Measurements from ENCODE around the gene NDUFB7. TPM values are rescaled to one million over a fixed set of nuclear protein-coding genes. Genes with fewer than 3 reads are reported as not detected.
"Not testable (repeated sequence)": the region's sequence is repeated elsewhere in the genome, so short reads cannot be mapped to it uniquely, and the experiment has no call there.

NDUFB7 gene
- total RNA-seq, 3 donors from 2014 or later = 172 to 255 (median 241) TPM

DNA sequence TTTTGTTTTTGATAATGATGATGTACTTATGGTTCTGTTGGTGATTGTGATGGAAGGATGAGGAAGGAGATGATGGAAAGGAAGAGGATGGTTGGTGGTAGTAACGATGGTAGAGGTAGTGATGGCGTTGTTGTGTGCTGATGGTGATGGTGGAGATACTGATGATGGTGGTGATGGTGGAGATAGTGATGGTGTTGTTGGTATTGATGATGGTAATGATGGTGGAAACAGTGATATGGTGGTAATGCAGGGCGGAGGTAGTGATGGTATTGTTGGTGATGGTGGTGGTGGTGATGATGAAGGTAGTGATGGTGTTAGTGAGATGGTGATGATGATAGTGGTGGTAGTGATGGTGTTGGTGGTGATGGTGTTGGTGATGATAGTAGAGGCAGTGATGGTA is 23.7 kb upstream of the NDUFB7 start:
- intact Hi-C loops (cut with DNase I, micrococcal nuclease) = no loop called here
- H3K36me3 ChIP-seq (ENCODE audit: low read depth) = no peaks in the 10 kb centered on the region
- no peak overlapping the region for H3K4me3 ChIP-seq
- no peaks in the 10 kb centered on the region for H3K9me3 ChIP-seq
- TF ChIP-seq, protein P1, sequence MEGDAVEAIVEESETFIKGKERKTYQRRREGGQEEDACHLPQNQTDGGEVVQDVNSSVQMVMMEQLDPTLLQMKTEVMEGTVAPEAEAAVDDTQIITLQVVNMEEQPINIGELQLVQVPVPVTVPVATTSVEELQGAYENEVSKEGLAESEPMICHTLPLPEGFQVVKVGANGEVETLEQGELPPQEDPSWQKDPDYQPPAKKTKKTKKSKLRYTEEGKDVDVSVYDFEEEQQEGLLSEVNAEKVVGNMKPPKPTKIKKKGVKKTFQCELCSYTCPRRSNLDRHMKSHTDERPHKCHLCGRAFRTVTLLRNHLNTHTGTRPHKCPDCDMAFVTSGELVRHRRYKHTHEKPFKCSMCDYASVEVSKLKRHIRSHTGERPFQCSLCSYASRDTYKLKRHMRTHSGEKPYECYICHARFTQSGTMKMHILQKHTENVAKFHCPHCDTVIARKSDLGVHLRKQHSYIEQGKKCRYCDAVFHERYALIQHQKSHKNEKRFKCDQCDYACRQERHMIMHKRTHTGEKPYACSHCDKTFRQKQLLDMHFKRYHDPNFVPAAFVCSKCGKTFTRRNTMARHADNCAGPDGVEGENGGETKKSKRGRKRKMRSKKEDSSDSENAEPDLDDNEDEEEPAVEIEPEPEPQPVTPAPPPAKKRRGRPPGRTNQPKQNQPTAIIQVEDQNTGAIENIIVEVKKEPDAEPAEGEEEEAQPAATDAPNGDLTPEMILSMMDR (IDR thresholded peaks at IDR 0.05) = no peak
- ATAC-seq (no peak), DNase-seq (no peak)
- H3K4me1 ChIP-seq (ENCODE audit: low read depth) = no peaks in the 10 kb centered on the region

DNA sequence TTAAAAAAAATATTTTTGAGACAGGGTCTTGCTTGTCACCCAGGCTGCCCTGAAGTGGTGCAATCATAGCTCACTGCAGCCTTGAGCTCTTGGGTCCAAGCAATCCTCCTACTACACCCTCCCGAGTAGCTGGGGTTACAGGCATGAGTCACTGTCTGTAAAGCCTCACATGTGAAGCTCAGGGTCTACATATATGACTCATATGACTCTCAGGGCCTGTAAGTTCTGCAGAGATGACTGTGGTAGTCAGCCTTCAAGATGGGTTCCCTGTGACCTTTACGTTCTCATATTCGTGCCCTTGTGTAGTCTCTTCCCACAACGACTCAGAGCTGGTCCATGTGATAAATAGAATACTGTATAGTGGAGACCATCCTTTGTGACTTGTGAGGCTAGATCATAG is 17.6 kb upstream of the NDUFB7 start:
- DNase-seq; H3K9me3 ChIP-seq; H3K4me3 ChIP-seq; intact Hi-C loops (cut with DNase I, micrococcal nuclease); ATAC-seq; H3K36me3 ChIP-seq (ENCODE audit: low read depth); H3K4me1 ChIP-seq (ENCODE audit: low read depth): not testable (repeated sequence)

DNA sequence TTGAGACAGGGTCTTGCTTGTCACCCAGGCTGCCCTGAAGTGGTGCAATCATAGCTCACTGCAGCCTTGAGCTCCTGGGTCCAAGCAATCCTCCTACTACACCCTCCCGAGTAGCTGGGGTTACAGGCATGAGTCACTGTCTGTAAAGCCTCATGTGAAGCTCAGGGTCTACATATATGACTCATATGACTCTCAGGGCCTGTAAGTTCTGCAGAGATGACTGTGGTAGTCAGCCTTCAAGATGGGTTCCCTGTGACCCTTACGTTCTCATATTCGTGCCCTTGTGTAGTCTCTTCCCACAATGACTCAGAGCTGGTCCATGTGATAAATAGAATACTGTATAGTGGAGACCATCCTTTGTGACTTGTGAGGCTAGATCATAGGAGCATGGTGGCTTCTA is 13.3 kb upstream of the NDUFB7 start:
- H3K4me1 ChIP-seq (ENCODE audit: low read depth); H3K4me3 ChIP-seq; intact Hi-C loops (cut with DNase I, micrococcal nuclease); H3K9me3 ChIP-seq; DNase-seq; H3K36me3 ChIP-seq (ENCODE audit: low read depth): not testable (repeated sequence)
- ATAC-seq = peak; percentile 36

DNA sequence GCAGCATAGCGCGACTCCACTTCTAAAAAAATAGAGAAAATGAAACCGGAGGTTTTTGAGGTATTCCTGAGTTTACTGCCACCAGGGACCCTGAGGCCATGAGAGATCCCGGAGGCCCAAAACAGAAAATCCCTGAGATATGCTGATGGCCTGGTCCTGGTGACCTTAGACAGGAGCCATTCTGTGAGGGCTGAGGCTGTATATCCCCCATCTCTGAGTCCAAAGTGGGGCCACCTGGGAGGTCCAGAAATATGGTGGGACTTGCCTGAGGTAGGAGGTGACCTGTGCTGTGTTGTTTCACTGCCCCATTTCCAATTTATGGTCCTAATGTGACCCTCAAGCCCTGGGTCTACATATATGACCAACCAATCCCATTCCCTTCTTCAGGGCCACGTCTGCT is 12.5 kb upstream of the NDUFB7 start:
- H3K4me1 ChIP-seq (ENCODE audit: low read depth); H3K9me3 ChIP-seq; DNase-seq; H3K36me3 ChIP-seq (ENCODE audit: low read depth); H3K4me3 ChIP-seq; ATAC-seq; intact Hi-C loops (cut with DNase I, micrococcal nuclease): not testable (repeated sequence)

DNA sequence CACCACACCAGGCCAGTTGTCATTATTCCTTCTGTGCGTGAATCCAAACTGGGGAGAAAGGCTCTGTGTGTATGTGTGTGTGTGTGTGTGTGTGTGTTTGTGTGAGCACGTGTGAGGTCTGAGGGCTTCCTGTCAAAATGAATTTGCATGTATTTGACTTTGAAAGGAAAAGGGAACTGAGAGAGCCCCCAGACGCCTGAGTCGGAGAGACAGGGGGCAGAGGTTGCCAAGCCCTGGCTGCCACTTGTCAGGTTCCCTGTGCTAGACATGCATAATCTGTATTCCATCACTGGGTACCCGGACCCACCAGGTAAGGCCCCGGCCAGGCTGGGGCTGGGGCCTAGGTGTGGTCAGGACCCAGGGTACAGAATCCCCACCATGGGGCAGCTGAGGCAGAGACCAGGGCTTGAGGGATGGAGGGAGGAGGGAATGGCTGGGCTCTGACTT is 11.1 kb upstream of the NDUFB7 start, which contains the start of gene CLEC17A:
CLEC17A (plus strand) TSS at position 191 of the 447 bp plus-strand sequence; CDS start at position 268, 77 bp downstream.
- DNase-seq (peak in 1 of 3 donors; percentile 56), ATAC-seq (peak; percentile 72)
- Histone ChIP-seq H3K4me3 (no peak within 1 kb of the TSS), H3K36me3 (ENCODE audit: low read depth) (no peaks in the 10 kb centered on the region), H3K4me1 (ENCODE audit: low read depth) (no peaks in the 10 kb centered on the region), H3K9me3 (no peaks in the 10 kb centered on the region)
- intact Hi-C loops (cut with DNase I, micrococcal nuclease) = no loop called here
- TF ChIP-seq, protein P1 (IDR thresholded peaks at IDR 0.05) = no peak

DNA sequence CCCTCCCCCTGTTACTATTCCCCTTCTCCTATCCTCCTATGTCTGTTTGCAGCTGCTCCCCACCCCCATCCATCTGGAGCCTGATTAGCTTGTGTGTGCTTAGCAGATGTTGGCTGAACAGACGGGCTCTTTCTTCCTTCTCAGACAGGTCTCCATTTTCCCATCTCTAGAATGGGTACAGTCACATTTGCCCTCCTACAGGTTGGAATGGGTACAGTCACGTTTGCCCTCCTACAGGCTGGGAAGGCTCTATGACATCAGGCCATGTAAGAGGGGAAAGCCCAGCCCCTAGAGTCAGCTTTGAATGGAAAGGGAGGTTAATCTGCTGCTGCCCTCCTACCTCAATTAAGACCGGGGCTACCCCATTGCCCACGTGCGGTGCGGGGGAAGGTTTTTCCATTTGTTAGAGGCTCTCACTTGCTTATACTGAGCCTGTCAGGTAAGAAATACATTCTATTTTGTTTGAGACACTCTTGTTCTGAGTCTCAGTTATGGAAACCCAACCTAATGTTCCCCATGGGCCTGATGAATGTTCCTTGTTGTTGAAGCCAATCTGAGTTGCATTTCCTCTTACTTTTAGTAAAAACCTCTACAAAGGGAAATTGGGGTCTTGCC is 8.9 kb upstream of the NDUFB7 start:
- intact Hi-C loops (cut with DNase I, micrococcal nuclease) = no loop called here
- TF ChIP-seq, protein P1 (IDR thresholded peaks at IDR 0.05) = no peak
- ATAC-seq (no peak), DNase-seq (no peak)
- Histone ChIP-seq H3K4me3 (no peak overlapping the region), H3K4me1 (ENCODE audit: low read depth) (no peaks in the 10 kb centered on the region), H3K36me3 (ENCODE audit: low read depth) (no peaks in the 10 kb centered on the region), H3K9me3 (no peaks in the 10 kb centered on the region)

DNA sequence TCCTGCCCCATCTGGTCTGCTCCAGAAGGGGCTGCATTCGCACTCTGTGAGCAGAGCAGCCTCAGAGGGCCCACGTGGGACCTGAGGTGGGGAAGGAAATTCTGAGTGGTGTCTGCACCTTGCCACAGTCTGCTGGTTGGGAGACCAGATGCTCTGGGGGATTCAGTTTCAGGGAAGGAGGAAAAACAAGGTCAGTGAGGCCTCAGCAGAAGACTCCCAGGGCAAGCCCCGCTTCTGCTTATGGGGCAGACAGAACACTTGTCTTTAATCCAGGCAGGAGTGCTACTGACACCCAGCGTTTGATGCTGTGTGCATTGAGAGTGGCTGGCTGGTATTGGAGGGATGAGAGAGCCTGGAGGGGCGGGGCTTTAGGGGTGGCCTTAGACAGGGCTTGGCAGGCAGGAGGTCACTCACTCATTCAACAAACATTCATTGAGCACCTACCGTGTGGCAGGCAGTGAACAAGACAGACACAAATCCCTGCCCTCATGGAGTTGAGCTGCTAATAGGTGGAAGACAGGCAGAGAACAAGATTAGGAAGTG is 6.1 kb upstream of the NDUFB7 start:
- intact Hi-C loops (cut with DNase I, micrococcal nuclease) = loop anchor here in 1 of 2 donors (10.0 kb wide), 1 partner anchor 117 kb away; the partner anchor contains the start of gene ZNF333
- ATAC-seq = no peak
- Histone ChIP-seq H3K4me1 (ENCODE audit: low read depth) (peaks cover 5% of the 10 kb centered on the region), H3K9me3 (no peaks in the 10 kb centered on the region), H3K4me3 (no peak overlapping the region), H3K36me3 (ENCODE audit: low read depth) (no peaks in the 10 kb centered on the region)
- DNase-seq = no peak
- TF ChIP-seq, protein P1 (IDR thresholded peaks at IDR 0.05) = no peak

Measured in mucosa of descending colon (tissue), 3 donors.